Breast epithelium (tissue), 3 donors: ENCODE data around the gene AXIN2.

Source experiments
- POLR2A ChIP-seq: fragments of 450-650 bp; IDR thresholded peaks from one replicate; pipeline ENCODE4 v1.6.1; 2016; ENCODE audit warnings: antibody characterized with exemption, mild to moderate bottlenecking, moderate library complexity
- POLR2AphosphoS5 ChIP-seq, 3 donors: sonication (generic); formaldehyde crosslinking; IDR thresholded peaks; one replicate each; pipeline ENCODE4 v1.6.1; 2017; ENCODE audit warnings: antibody characterized with exemption in 3 of 3
- TF ChIP-seq, protein P1 (sequence below), 3 donors: fragments of 450-650 bp; IDR thresholded peaks; one replicate each; pipeline ENCODE4 v1.5.1; 2016 to 2017; ENCODE audit warnings: antibody characterized with exemption in 3 of 3, mild to moderate bottlenecking in 3 of 3, moderate library complexity in 3 of 3

DNA sequence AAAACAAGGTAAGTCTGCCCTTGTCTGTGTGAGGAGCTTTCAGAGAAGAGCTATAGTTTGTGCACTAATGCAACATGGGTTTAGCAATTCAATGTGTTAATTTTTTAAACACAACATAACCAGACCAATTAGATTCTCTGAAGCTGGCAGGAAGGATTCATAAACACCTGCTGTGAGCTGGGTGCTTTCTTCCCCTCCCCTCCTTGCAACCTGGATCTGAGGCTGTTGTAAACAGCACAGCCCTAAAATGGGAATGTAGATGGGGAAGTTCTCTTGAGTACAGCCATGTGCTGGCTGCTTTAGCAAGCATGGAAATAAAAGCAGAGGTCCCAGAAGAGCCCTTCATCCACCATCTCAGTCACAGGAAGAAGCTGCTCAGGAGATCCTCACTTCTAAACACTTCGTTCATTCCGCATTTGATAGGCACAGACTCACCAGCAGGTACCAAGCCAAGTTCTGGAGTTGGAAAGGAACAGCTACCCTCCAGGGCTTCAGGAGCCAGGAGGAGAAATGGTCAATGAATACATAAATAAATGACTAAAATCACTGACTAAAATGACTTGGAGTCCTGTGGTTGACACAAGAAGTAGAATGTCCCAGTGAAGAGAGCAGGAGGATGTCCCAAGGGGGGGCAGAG lies 21.7 kb downstream of the AXIN2 start:
- TF ChIP-seq, protein P1, sequence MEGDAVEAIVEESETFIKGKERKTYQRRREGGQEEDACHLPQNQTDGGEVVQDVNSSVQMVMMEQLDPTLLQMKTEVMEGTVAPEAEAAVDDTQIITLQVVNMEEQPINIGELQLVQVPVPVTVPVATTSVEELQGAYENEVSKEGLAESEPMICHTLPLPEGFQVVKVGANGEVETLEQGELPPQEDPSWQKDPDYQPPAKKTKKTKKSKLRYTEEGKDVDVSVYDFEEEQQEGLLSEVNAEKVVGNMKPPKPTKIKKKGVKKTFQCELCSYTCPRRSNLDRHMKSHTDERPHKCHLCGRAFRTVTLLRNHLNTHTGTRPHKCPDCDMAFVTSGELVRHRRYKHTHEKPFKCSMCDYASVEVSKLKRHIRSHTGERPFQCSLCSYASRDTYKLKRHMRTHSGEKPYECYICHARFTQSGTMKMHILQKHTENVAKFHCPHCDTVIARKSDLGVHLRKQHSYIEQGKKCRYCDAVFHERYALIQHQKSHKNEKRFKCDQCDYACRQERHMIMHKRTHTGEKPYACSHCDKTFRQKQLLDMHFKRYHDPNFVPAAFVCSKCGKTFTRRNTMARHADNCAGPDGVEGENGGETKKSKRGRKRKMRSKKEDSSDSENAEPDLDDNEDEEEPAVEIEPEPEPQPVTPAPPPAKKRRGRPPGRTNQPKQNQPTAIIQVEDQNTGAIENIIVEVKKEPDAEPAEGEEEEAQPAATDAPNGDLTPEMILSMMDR (IDR thresholded peaks at IDR 0.05): no peak
- no peak for TF ChIP-seq POLR2AphosphoS5 (IDR thresholded peaks at IDR 0.05)
- no peak for TF ChIP-seq POLR2A
